Measurements from ENCODE around the gene WFDC6. TPM values are rescaled to one million over a fixed set of nuclear protein-coding genes. Genes with fewer than 3 reads are reported as not detected.

Gene WFDC6
- total RNA-seq (2022; extraction: Qiagen RNA extraction; ENCODE audit: low read depth) = not detected in 5 replicates

DNA sequence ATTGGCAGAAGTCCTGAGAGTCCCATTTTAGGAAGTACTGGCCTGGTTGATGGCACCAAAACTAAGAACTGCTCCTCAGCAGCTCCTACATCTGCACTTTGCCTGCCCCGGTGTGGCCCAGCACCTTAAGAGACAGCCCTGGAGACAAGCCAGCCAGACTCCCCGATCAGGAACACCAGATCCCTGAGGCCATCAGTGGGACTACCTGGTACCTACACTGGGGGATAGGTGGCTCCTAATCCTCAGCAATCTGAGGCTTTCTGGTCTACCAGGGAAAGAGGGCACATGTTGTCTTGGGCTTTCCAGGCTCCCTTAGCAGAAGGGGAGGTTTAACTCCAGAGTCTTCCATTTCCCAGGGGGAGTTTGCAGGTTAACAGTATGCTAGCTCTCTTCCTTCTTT, at the start of gene WFDC6:
Gene WFDC6, minus strand, starts transcription at position 101 of the 400 bp plus-strand sequence. Its CDS starts 75 bp downstream, at position 26.

GRCh38 chr20:45579184-45579583, 39.9 kb upstream of the WFDC6 start, which contains the start of gene WFDC8:
Gene WFDC8, minus strand, starts transcription at chr20:45579284. Its CDS starts 37 bp downstream, at chr20:45579247.

DNA sequence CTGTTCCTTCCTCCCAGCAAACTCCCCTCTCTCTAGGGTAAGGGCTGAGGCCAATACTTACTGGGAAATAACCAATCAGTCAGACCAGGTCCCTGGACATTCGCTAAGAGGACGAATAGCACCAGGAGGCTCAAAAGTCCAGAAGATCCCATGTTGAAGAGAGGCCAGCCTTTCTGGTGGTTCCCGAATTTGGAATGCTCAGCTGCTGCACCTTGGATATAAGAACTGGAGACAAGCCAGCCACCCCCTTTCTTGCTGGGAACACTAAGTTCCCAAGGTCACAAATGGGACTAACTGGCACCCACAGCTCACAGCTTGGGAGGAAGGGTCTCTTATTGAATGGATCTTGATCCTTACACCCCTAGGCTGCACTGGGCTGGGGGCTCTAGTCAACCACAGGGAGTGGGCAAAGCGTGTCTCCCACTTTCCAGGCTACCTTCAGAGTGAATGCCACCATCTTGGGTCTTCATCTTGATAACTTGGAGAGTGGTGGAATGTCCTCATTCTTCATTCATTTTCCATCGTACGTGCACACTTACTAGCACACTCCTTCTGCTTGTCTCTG, 8.0 kb upstream of the WFDC6 start, which contains the start of gene EPPIN:
Gene EPPIN, minus strand, starts transcription at position 196 of the 565 bp plus-strand sequence. Its CDS starts 44 bp downstream, at position 152.

DNA sequence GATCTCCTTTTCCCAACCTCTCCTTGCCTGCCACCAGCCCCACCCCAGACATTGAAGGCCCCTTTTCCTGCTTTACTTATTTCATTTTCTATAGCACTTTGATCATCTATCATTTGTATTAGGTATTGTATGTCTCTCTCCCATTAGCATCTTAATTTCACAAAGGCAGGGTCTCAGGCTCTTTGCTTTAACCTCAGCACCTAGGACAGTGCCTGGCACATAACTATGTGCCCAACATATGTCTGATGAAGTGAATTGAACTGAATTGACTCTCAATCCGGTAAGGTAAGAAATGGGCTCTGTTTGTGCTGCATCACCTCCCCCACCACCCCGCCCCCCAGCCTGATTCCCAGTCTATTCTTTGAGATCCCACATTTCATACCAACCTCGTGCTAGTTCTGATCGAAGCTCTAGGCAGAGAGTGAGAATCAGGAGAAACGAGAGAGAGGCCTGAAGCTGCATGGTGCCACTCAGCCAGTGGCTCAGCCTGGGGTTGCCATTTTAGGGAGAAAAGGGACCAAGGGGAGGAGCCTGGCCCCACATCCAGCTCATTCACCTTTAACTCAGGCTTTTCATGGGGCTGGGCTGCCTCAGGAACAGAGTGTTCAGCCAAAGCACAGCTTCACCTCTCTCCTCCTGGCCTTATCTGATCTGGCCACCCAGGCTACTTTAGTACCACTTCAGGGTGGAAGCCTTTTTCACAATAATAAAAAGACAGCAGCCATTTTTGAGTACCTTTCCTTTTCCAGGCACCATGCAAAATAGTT, 24.0 kb downstream of the WFDC6 start, which contains the start of gene SPINT3:
Gene SPINT3, minus strand, starts transcription at position 476 of the 767 bp plus-strand sequence. Its CDS starts 14 bp downstream, at position 462.

Other genes with a start within 250 kb of the WFDC6 start
- gene RBPJL, start 232.6 kb downstream of the WFDC6 start, total RNA-seq (2022; extraction: Qiagen RNA extraction; ENCODE audit: low read depth) = not detected in 5 replicates
- gene MATN4, start 231.2 kb downstream of the WFDC6 start, total RNA-seq (2022; extraction: Qiagen RNA extraction; ENCODE audit: low read depth) = 0.08 to 0.14 TPM (median 0.10 TPM) in 3 of 5 replicates, not detected in the others
- 111 to 147 TPM (median 128 TPM) in 5 replicates for gene SDC4, start 191.1 kb downstream of the WFDC6 start, total RNA-seq (2022; extraction: Qiagen RNA extraction; ENCODE audit: low read depth)
- 22.9 to 37.0 TPM (median 31.5 TPM) in 5 replicates for gene SYS1, start 176.3 kb downstream of the WFDC6 start, total RNA-seq (2022; extraction: Qiagen RNA extraction; ENCODE audit: low read depth)
- gene TP53TG5, start 161.2 kb downstream of the WFDC6 start, total RNA-seq (2022; extraction: Qiagen RNA extraction; ENCODE audit: low read depth) = not detected in 5 replicates
- gene DBNDD2, start 131.2 kb downstream of the WFDC6 start, total RNA-seq (2022; extraction: Qiagen RNA extraction; ENCODE audit: low read depth) = 22.0 to 28.5 TPM (median 25.7 TPM) in 5 replicates
- gene PIGT, start 123.3 kb downstream of the WFDC6 start, total RNA-seq (2022; extraction: Qiagen RNA extraction; ENCODE audit: low read depth) = 84.6 to 99.2 TPM (median 98.7 TPM) in 5 replicates
- 0.11 TPM in 1 of 5 replicates, not detected in the others for gene WFDC2, start 69.7 kb downstream of the WFDC6 start, total RNA-seq (2022; extraction: Qiagen RNA extraction; ENCODE audit: low read depth)
- gene SPINT3, start 23.9 kb downstream of the WFDC6 start, total RNA-seq (2022; extraction: Qiagen RNA extraction; ENCODE audit: low read depth) = not detected in 5 replicates
- gene EPPIN, start 7.9 kb upstream of the WFDC6 start, total RNA-seq (2022; extraction: Qiagen RNA extraction; ENCODE audit: low read depth) = not detected in 5 replicates
- not detected in 5 replicates for gene WFDC8, start 39.8 kb upstream of the WFDC6 start, total RNA-seq (2022; extraction: Qiagen RNA extraction; ENCODE audit: low read depth)
- gene WFDC10A, start 90.3 kb upstream of the WFDC6 start, total RNA-seq (2022; extraction: Qiagen RNA extraction; ENCODE audit: low read depth) = not detected in 5 replicates
- not detected in 5 replicates for gene WFDC9, start 91.8 kb upstream of the WFDC6 start, total RNA-seq (2022; extraction: Qiagen RNA extraction; ENCODE audit: low read depth)
- gene WFDC11, start 130.8 kb upstream of the WFDC6 start, total RNA-seq (2022; extraction: Qiagen RNA extraction; ENCODE audit: low read depth) = not detected in 5 replicates
- gene WFDC13, start 162.6 kb upstream of the WFDC6 start, total RNA-seq (2022; extraction: Qiagen RNA extraction; ENCODE audit: low read depth) = not detected in 5 replicates
- gene WFDC10B, start 165.5 kb upstream of the WFDC6 start, total RNA-seq (2022; extraction: Qiagen RNA extraction; ENCODE audit: low read depth) = not detected in 5 replicates
- not detected in 5 replicates for gene SPINT4, start 182.9 kb upstream of the WFDC6 start, total RNA-seq (2022; extraction: Qiagen RNA extraction; ENCODE audit: low read depth)

Measured in A549 treated with CpdA at 1 μM for 4 hours (cell line).